ENCODE results near the gene TSPAN9.

TSPAN9 gene

GRCh38 chr12:3186546-3187215 is 109.5 kb downstream of the TSPAN9 start:
- Histone ChIP-seq H3K27ac (ENCODE audit: low read depth in 2 of 2, low read length in 2 of 2) (no peak overlapping the region), H3K9me3 (ENCODE audit: control insufficient read depth in 2 of 2, low read length in 2 of 2) (no peaks in the 10 kb centered on the region), H3K36me3 (ENCODE audit: control insufficient read depth in 2 of 2, insufficient read depth in 2 of 2, low read length in 2 of 2) (no peaks in the 10 kb centered on the region), H3K9ac (ENCODE audit: low read depth in 1 of 2, low read length in 2 of 2) (no peak overlapping the region), H3K27me3 (ENCODE audit: control insufficient read depth in 2 of 2, insufficient read depth in 2 of 2, low read length in 2 of 2) (no peaks in the 10 kb centered on the region), H3K4me3 (ENCODE audit: low read length in 2 of 2) (no peak overlapping the region), H3K4me1 (ENCODE audit: control insufficient read depth in 2 of 2, insufficient read depth in 2 of 2, low read length in 2 of 2) (no peaks in the 10 kb centered on the region)

- Histone ChIP-seq H3K4me1 (ENCODE audit: control insufficient read depth in 2 of 2, insufficient read depth in 2 of 2, low read length in 2 of 2) (no peaks in the 10 kb centered on the region), H3K36me3 (ENCODE audit: control insufficient read depth in 2 of 2, insufficient read depth in 2 of 2, low read length in 2 of 2) (no peaks in the 10 kb centered on the region), H3K4me3 (ENCODE audit: low read length in 2 of 2) (no peak overlapping the region), H3K27me3 (ENCODE audit: control insufficient read depth in 2 of 2, insufficient read depth in 2 of 2, low read length in 2 of 2) (no peaks in the 10 kb centered on the region), H3K9ac (ENCODE audit: low read depth in 1 of 2, low read length in 2 of 2) (no peak overlapping the region), H3K27ac (ENCODE audit: low read depth in 2 of 2, low read length in 2 of 2) (no peak overlapping the region), H3K9me3 (ENCODE audit: control insufficient read depth in 2 of 2, low read length in 2 of 2) (no peaks in the 10 kb centered on the region)
These were observed 110.9 kb downstream of the TSPAN9 start for GRCh38 chr12:3187846-3188770.

- no peaks in the 10 kb centered on the region for H3K36me3 ChIP-seq (ENCODE audit: control insufficient read depth in 2 of 2, insufficient read depth in 2 of 2, low read length in 2 of 2)
- H3K4me3 ChIP-seq (ENCODE audit: low read length in 2 of 2), result no peak overlapping the region
- H3K9me3 ChIP-seq (ENCODE audit: control insufficient read depth in 2 of 2, low read length in 2 of 2), result no peaks in the 10 kb centered on the region
- H3K27ac ChIP-seq (ENCODE audit: low read depth in 2 of 2, low read length in 2 of 2), result no peak overlapping the region
- no peaks in the 10 kb centered on the region for H3K4me1 ChIP-seq (ENCODE audit: control insufficient read depth in 2 of 2, insufficient read depth in 2 of 2, low read length in 2 of 2)
- no peaks in the 10 kb centered on the region for H3K27me3 ChIP-seq (ENCODE audit: control insufficient read depth in 2 of 2, insufficient read depth in 2 of 2, low read length in 2 of 2)
- H3K9ac ChIP-seq (ENCODE audit: low read depth in 1 of 2, low read length in 2 of 2), result no peak overlapping the region
These were observed 112.1 kb downstream of the TSPAN9 start for GRCh38 chr12:3189282-3189681.

- H3K36me3 ChIP-seq (ENCODE audit: control insufficient read depth in 2 of 2, insufficient read depth in 2 of 2, low read length in 2 of 2), result no peaks in the 10 kb centered on the region
- no peaks in the 10 kb centered on the region for H3K4me1 ChIP-seq (ENCODE audit: control insufficient read depth in 2 of 2, insufficient read depth in 2 of 2, low read length in 2 of 2)
- no peaks in the 10 kb centered on the region for H3K27me3 ChIP-seq (ENCODE audit: control insufficient read depth in 2 of 2, insufficient read depth in 2 of 2, low read length in 2 of 2)
- no peaks in the 10 kb centered on the region for H3K9me3 ChIP-seq (ENCODE audit: control insufficient read depth in 2 of 2, low read length in 2 of 2)
- no peak overlapping the region for H3K4me3 ChIP-seq (ENCODE audit: low read length in 2 of 2)
- H3K9ac ChIP-seq (ENCODE audit: low read depth in 1 of 2, low read length in 2 of 2), result no peak overlapping the region
- no peak overlapping the region for H3K27ac ChIP-seq (ENCODE audit: low read depth in 2 of 2, low read length in 2 of 2)
These were observed 112.9 kb downstream of the TSPAN9 start for GRCh38 chr12:3190101-3190500.

- Histone ChIP-seq H3K9me3 (ENCODE audit: control insufficient read depth in 2 of 2, low read length in 2 of 2) (no peaks in the 10 kb centered on the region), H3K9ac (ENCODE audit: low read depth in 1 of 2, low read length in 2 of 2) (no peak overlapping the region), H3K4me1 (ENCODE audit: control insufficient read depth in 2 of 2, insufficient read depth in 2 of 2, low read length in 2 of 2) (no peaks in the 10 kb centered on the region), H3K27me3 (ENCODE audit: control insufficient read depth in 2 of 2, insufficient read depth in 2 of 2, low read length in 2 of 2) (no peaks in the 10 kb centered on the region), H3K27ac (ENCODE audit: low read depth in 2 of 2, low read length in 2 of 2) (no peak overlapping the region), H3K36me3 (ENCODE audit: control insufficient read depth in 2 of 2, insufficient read depth in 2 of 2, low read length in 2 of 2) (no peaks in the 10 kb centered on the region), H3K4me3 (ENCODE audit: low read length in 2 of 2) (no peak overlapping the region)
These were observed 114.3 kb downstream of the TSPAN9 start for GRCh38 chr12:3191450-3191849.

- Histone ChIP-seq H3K27ac (ENCODE audit: low read depth in 2 of 2, low read length in 2 of 2) (no peak overlapping the region), H3K4me3 (ENCODE audit: low read length in 2 of 2) (no peak overlapping the region), H3K27me3 (ENCODE audit: control insufficient read depth in 2 of 2, insufficient read depth in 2 of 2, low read length in 2 of 2) (no peaks in the 10 kb centered on the region), H3K9ac (ENCODE audit: low read depth in 1 of 2, low read length in 2 of 2) (no peak overlapping the region), H3K36me3 (ENCODE audit: control insufficient read depth in 2 of 2, insufficient read depth in 2 of 2, low read length in 2 of 2) (no peaks in the 10 kb centered on the region), H3K9me3 (ENCODE audit: control insufficient read depth in 2 of 2, low read length in 2 of 2) (no peaks in the 10 kb centered on the region), H3K4me1 (ENCODE audit: control insufficient read depth in 2 of 2, insufficient read depth in 2 of 2, low read length in 2 of 2) (no peaks in the 10 kb centered on the region)
These were observed 115.0 kb downstream of the TSPAN9 start for GRCh38 chr12:3192221-3192620.

- Histone ChIP-seq H3K9ac (ENCODE audit: low read depth in 1 of 2, low read length in 2 of 2) (no peak overlapping the region), H3K27me3 (ENCODE audit: control insufficient read depth in 2 of 2, insufficient read depth in 2 of 2, low read length in 2 of 2) (no peaks in the 10 kb centered on the region), H3K9me3 (ENCODE audit: control insufficient read depth in 2 of 2, low read length in 2 of 2) (no peaks in the 10 kb centered on the region), H3K4me1 (ENCODE audit: control insufficient read depth in 2 of 2, insufficient read depth in 2 of 2, low read length in 2 of 2) (no peaks in the 10 kb centered on the region), H3K4me3 (ENCODE audit: low read length in 2 of 2) (no peak overlapping the region), H3K36me3 (ENCODE audit: control insufficient read depth in 2 of 2, insufficient read depth in 2 of 2, low read length in 2 of 2) (no peaks in the 10 kb centered on the region), H3K27ac (ENCODE audit: low read depth in 2 of 2, low read length in 2 of 2) (no peak overlapping the region)
These were observed 116.0 kb downstream of the TSPAN9 start for GRCh38 chr12:3193131-3193530.

GRCh38 chr12:3193755-3194154 is 116.6 kb downstream of the TSPAN9 start:
- Histone ChIP-seq H3K4me1 (ENCODE audit: control insufficient read depth in 2 of 2, insufficient read depth in 2 of 2, low read length in 2 of 2) (no peaks in the 10 kb centered on the region), H3K9ac (ENCODE audit: low read depth in 1 of 2, low read length in 2 of 2) (no peak overlapping the region), H3K36me3 (ENCODE audit: control insufficient read depth in 2 of 2, insufficient read depth in 2 of 2, low read length in 2 of 2) (no peaks in the 10 kb centered on the region), H3K27me3 (ENCODE audit: control insufficient read depth in 2 of 2, insufficient read depth in 2 of 2, low read length in 2 of 2) (peaks cover under 1% of the 10 kb centered on the region in 2 donors), H3K9me3 (ENCODE audit: control insufficient read depth in 2 of 2, low read length in 2 of 2) (no peaks in the 10 kb centered on the region), H3K4me3 (ENCODE audit: low read length in 2 of 2) (no peak overlapping the region), H3K27ac (ENCODE audit: low read depth in 2 of 2, low read length in 2 of 2) (no peak overlapping the region)

GRCh38 chr12:3195337-3195736 is 118.2 kb downstream of the TSPAN9 start:
- H3K9ac ChIP-seq (ENCODE audit: low read depth in 1 of 2, low read length in 2 of 2), result no peak overlapping the region
- H3K4me3 ChIP-seq (ENCODE audit: low read length in 2 of 2), result no peak overlapping the region
- H3K9me3 ChIP-seq (ENCODE audit: control insufficient read depth in 2 of 2, low read length in 2 of 2), result no peaks in the 10 kb centered on the region
- H3K27me3 ChIP-seq (ENCODE audit: control insufficient read depth in 2 of 2, insufficient read depth in 2 of 2, low read length in 2 of 2), result peaks cover 8 to 12% of the 10 kb centered on the region in 2 donors
- H3K27ac ChIP-seq (ENCODE audit: low read depth in 2 of 2, low read length in 2 of 2), result no peak overlapping the region
- H3K36me3 ChIP-seq (ENCODE audit: control insufficient read depth in 2 of 2, insufficient read depth in 2 of 2, low read length in 2 of 2), result no peaks in the 10 kb centered on the region
- peaks cover 0 to 7% of the 10 kb centered on the region in 2 donors for H3K4me1 ChIP-seq (ENCODE audit: control insufficient read depth in 2 of 2, insufficient read depth in 2 of 2, low read length in 2 of 2)

- no peaks in the 10 kb centered on the region for H3K9me3 ChIP-seq (ENCODE audit: control insufficient read depth in 2 of 2, low read length in 2 of 2)
- peaks cover 8 to 15% of the 10 kb centered on the region in 2 donors for H3K27me3 ChIP-seq (ENCODE audit: control insufficient read depth in 2 of 2, insufficient read depth in 2 of 2, low read length in 2 of 2)
- H3K27ac ChIP-seq (ENCODE audit: low read depth in 2 of 2, low read length in 2 of 2), result no peak overlapping the region
- H3K4me3 ChIP-seq (ENCODE audit: low read length in 2 of 2), result no peak overlapping the region
- H3K9ac ChIP-seq (ENCODE audit: low read depth in 1 of 2, low read length in 2 of 2), result no peak overlapping the region
- peaks cover 2 to 10% of the 10 kb centered on the region in 2 donors for H3K4me1 ChIP-seq (ENCODE audit: control insufficient read depth in 2 of 2, insufficient read depth in 2 of 2, low read length in 2 of 2)
- no peaks in the 10 kb centered on the region for H3K36me3 ChIP-seq (ENCODE audit: control insufficient read depth in 2 of 2, insufficient read depth in 2 of 2, low read length in 2 of 2)
These were observed 118.8 kb downstream of the TSPAN9 start for GRCh38 chr12:3195859-3196483.

Measured in mucosa of rectum (tissue), 2 donors.